NCI-H524 treated with DMSO at 0.1 percent for 48 hours (cell line): Measurements from ENCODE around the gene MASP1.
"Not testable (repeated sequence)": the region's sequence is repeated elsewhere in the genome, so short reads cannot be mapped to it uniquely, and the experiment has no call there.

ENCODE experiments used
- DNase-seq: peaks from one replicate; lab custom pipeline; 2025; lab: John Stamatoyannopoulos, UW

The MASP1 gene

GRCh38 chr3:187264911-187265310 lies 26.6 kb downstream of the MASP1 start:
- DNase-seq, result no peak

- no peak for DNase-seq
Observed at GRCh38 chr3:187264021-187264420, 27.5 kb downstream of the MASP1 start.

DNA sequence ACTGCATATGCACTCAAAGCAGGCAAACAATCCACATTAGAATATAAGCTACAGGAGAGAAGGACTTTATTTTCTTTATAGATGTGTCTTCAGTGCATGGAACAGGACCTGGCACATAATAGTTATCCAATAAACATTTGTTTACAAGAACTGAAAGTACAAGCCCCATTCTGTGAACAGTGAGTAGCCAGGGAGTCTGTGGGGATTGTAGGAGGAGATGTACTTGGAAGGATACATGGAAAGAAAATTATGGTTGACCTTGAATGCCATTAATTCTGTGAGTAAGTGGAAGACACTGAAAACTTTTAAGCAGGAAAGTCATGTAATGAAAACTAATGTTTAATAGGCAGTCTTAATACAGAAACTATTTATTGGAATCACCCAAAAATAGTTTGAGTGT lies 28.3 kb downstream of the MASP1 start:
- no peak for DNase-seq

DNA sequence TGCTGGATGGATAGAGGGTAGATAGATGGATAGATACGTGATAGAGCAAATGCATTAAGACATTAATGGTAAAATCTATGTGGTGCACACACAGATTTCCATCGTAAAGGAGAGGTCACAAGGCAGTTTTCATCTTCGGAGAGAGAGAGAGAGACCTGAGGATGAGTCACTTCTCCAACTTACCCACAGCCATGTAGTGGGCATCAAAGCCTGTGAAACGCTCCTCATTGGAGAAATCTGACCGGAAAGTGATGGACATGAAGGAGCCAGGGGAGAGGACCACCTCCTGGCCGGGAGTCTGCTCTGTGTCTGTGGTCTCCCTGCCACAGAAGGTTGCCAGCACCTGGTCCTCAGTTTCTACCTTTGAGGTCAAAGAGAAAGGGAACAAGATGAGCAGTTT lies 29.2 kb downstream of the MASP1 start:
- DNase-seq, result no peak

DNA sequence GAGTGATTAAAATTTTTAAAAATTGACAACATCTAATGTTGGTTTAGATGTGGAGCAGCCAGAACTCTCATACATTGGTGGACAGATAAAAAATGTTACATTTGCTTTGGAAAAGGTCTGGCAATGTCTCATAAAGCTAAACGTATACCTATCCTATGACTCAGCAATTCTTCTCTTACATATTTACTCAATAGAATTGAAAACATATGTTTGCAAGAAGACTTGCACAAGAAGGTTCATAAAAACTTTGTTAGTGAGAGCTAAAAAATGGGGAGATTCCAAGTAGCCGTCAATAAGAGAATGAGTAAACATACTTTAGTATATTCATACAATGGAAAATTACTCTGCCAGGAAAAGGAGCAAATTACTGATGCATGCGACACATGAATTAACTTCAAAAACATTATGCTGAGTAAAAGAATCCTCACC lies 30.0 kb downstream of the MASP1 start:
- DNase-seq, result no peak

DNA sequence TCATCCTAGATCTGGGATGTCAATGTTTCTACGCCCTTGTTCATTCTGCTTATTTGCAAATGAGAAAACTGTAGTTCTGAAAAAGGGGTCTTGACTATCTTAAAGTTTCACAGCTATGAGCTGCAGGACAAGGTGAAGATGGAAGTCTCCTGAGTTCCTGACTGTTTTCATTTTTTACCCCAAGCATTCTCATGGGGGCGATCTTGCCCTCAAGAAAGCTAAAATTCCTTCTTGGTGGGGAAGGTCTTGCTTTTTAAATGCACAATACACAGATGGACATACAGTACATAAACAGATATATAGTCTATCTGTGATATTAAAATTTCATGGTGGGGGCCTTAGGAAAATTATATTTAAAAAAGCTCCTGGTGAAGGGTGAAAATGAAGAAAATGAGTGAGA lies 32.4 kb downstream of the MASP1 start:
- no peak for DNase-seq

DNA sequence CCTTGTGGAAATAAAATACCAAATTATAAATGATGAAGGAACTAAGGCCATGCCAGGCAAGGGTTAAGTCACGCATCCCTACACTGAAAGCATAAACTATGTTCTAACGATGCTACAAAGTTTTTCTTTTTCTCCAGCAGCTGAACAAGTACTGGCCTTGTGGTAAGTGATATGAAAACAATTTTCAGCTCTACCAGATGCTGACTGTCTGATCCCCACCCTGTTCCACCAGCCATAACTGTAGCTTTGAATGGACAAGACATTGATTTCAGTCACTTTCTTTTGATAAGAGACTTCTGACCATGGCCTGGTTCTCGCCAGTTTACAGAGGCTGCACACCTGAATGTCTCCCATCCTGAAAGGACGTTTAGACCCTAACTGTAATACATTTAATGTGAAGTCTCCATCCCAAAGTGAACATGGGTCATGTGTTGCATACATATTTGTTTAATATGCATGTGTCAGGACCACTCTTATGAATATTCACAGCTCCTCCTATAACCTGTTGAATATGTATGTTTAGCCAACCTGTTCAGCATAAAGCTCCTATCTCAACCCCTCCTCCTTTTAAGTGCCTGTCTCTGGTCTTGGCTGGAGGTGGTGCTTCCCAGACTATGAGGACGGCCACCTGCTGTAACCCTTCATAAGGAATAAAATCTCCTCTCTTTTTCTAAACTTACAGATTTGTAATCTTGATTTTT lies 33.4 kb downstream of the MASP1 start:
- no peak for DNase-seq

- DNase-seq, result no peak
Observed at GRCh38 chr3:187257471-187257870, 34.1 kb downstream of the MASP1 start.

DNA sequence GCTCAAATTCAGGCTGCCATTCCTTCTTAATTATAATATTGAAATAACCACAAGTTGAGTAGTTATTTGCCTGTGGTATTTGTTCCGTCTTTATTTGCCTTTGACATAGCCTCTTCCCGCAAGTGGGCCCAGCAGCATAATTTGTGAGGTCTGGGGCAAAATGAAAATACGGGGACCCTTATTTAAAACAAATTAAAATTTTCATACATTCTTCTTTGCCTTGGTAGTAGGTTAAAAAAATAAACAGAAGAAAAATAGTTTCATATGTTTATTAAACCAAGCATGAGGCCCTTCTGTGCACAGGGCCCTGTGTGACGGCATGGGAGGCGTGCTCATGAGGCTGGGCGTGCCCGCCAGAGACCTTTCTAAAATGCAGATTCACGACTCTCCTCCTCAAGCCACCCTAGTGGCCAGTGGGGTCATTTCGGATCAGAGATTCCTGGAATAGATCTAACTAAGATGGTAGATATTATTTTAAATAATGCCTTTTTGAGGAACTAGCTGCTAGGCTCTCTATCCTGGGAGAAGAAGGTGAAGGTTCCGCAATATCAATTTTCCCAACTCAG lies 35.4 kb downstream of the MASP1 start:
- DNase-seq, result no peak

DNA sequence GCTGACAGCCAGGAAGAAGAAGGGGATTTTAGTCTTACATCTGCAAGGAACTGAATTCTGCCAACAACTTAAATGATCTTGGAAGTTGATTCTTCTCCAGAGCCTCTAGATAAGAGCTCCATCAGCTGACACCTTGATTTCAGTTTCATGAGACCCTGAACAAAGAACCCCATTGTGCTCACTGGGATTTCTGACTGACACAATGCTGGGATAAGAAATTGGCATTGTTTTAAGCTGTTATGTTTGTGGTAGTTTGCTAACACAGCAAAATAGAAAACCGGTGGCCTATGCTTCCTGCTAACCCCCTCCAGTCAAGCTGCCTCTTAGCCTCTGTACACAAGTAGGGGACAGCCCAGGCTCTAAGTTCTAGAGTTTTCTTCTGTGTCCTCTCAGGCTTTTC lies 36.2 kb downstream of the MASP1 start:
- DNase-seq, result no peak

DNA sequence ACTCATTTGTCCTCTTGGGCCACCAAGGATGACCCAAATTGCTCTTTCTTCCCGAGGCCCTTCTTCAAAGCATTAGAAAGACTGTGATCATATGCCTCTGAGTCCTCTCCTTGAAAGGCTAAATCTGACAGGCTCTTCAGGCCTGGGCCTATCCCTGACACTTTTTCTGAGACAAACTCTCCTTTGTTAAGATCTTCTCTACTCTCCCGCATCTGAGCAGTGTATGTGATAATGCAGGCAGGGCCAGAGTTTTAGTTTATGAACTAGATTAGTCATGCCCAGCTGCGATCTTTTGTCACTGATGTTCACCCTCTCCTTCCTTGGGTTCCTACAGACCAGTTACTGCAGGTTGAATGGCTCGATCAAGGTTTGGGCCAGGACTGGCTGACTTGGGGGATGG lies 39.2 kb downstream of the MASP1 start:
- DNase-seq, result no peak

DNA sequence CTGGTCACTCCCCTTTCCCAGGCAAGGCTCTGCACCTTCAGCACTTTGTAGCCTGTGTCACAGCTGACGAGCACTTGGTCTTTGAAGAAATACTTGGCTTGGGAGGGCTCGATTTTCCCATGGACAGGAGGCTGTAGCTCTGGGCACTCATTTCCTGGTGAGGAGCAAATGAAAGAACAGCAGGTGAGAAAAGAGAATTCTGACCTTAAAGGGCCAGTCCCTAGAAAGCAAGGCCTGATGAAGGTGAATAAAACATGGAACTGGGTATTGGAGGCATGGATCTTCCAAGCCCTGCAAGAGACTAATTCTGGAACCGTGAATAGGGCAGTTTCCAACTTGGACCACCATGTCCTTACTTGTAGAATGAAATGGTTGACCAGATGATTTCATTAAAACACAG lies 39.9 kb downstream of the MASP1 start:
- no peak for DNase-seq

GRCh38 chr3:187247398-187247797 lies 44.1 kb downstream of the MASP1 start:
- DNase-seq, result no peak

- no peak for DNase-seq
Observed at GRCh38 chr3:187243933-187244524, 47.5 kb downstream of the MASP1 start.

DNA sequence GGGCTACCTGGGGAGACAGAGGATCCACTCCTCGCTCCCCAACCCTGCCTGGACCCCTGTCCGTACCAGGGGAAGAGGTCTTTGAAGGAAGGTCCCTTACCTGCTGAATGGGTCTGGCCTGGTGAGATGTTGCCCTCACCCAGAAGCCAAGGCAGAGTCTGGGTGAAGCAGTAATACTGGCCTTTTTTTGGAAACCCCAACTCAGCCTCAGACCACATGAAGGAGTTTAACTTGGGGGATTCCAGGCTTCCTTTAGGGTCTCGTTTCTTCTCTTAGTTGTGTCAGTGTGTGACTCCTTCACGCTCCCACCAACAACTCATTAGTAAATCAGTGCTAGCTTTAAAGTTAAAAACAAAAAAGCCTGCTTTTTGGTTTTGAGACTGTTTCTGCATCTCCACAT lies 48.6 kb downstream of the MASP1 start:
- DNase-seq, result no peak

DNA sequence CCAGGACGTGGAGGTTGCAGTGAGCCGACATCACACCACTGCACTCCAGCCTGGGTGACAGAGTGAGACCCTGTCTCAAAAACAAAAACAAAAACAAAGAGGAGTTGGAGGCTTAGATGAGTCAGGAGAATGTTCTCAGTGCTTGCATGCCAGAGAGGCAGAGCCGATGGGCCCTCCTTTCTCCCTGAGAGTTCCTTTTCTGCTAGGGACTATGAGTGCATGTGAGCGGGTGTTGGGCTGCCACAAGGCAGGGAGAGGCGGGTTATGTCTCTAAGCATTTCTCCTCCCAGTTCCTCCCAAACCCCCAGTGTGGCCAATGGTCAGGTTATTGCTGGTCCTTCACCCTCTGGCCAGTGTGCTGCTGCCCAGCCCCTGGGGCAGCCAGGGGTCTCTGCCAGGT lies 49.1 kb downstream of the MASP1 start:
- DNase-seq, result no peak

DNA sequence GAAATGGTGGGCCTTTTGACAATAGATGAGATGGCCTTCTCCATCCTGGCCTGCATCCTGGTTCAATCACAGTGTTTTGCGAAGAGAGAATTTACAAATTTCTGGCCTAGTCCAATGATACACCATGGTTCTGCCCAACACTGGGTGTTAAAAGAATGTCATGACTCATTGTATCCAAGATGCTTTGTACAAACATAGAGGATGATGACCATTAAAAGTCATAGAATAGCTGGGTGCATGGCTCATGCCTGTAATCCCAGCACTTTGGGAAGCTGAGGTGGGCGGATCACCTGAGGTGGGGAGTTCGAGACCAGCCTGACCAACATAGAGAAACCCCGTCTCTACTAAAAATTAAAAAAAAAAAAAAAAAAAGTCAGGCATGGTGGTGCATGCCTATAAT lies 52.7 kb downstream of the MASP1 start:
- not testable (repeated sequence) for DNase-seq

GRCh38 chr3:187238239-187238638 lies 53.3 kb downstream of the MASP1 start:
- no peak for DNase-seq

DNA sequence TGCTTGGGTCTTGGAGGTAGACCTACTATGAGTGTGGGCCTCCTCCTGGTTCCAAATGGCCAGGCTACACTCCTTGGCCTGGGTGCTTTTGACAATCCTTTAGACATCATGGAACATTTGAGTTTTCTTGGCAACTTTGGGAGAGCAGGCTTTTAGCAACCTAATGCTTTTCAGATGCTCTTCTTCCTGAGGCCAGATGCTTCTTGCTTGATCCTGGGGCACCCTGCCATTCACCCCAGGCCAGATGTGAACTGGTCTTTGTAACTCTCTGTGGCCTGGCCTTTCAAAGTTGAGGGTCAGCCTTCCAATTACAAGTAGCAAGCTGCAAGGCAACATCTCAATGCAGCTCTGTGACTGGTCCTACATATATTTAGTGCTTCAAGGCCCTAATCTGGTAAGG lies 53.8 kb downstream of the MASP1 start:
- no peak for DNase-seq

DNA sequence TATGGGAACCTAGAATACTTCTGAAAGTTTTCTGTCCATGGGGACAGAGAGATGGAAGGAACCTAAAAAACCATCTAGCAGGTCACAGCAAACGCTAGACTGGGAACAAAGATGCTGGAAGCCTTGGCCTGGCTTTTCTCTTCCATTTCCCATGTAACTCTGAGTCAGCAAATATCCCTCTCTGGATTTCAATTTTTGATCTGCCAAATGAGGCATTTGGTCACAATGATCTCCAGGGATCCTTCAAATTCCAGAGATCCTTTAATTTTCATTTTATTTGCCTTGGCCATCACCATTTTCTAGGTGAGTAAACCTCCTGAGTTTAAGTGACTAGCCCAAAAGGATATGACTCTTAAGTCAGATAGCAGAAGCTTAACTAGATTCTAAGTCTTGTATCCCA lies 54.6 kb downstream of the MASP1 start:
- no peak for DNase-seq

DNA sequence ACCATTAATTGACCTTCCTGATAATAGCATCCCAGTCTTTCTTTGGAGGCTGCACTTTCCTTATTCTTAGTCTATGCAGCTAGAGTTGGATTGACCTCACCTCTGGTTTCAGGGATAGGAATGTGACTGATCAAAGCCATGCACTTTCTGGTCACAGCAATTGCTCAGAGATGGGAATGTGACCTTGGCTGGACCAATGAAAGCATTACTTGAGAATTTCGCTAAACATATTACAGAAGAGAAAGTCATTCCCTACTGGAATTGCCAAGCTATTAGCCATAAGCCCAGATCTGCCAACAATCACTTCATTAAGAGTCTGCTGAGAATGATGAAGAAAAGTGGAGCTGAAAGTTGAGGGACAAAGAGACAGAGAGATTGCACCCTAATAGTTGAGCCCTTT lies 61.5 kb downstream of the MASP1 start:
- DNase-seq, result no peak

GRCh38 chr3:187228740-187229139 lies 62.8 kb downstream of the MASP1 start:
- no peak for DNase-seq

GRCh38 chr3:187227658-187228258 lies 63.8 kb downstream of the MASP1 start:
- DNase-seq, result no peak
